Neural progenitor cell (in vitro differentiated cells): Measurements from ENCODE around the gene VRK2. TPM values are rescaled to one million over a fixed set of nuclear protein-coding genes. Genes with fewer than 3 reads are reported as not detected.
"Not testable (repeated sequence)": the region's sequence is repeated elsewhere in the genome, so short reads cannot be mapped to it uniquely, and the experiment has no call there.

Experiments
- DNase-seq: peaks from one replicate; pipeline ENCODE4 v3.0.0-alpha.2; 2016; ENCODE audit warnings: low spot score
- H2AFZ ChIP-seq: fragments of 200-600 bp; sonication (generic); replicated peaks from 2 replicates; pipeline ENCODE4 v1.6.1; 2016; ENCODE audit warnings: antibody characterized with exemption
- H3F3A ChIP-seq: fragments of 200-600 bp; sonication (generic); 2 replicates; pipeline ENCODE4 v1.6.1; 2016; ENCODE audit warnings: antibody characterized with exemption, low read depth
- H3K27ac ChIP-seq: fragments of 200-600 bp; sonication (generic); 2 replicates; pipeline ENCODE4 v1.5.1; 2016; ENCODE audit warnings: mild to moderate bottlenecking
- H3K27me3 ChIP-seq: fragments of 200-600 bp; sonication (generic); 2 replicates; pipeline ENCODE4 v1.6.1; 2016; ENCODE audit warnings: mild to moderate bottlenecking, moderate library complexity
- H3K36me3 ChIP-seq: fragments of 200-600 bp; sonication (generic); 2 replicates; pipeline ENCODE4 v1.5.1; 2016
- H3K4me1 ChIP-seq: fragments of 200-600 bp; sonication (generic); 2 replicates; pipeline ENCODE4 v1.6.1; 2016; ENCODE audit warnings: mixed run types
- H3K4me2 ChIP-seq: fragments of 200-600 bp; sonication (generic); 2 replicates; pipeline ENCODE4 v1.6.1; 2016
- H3K4me3 ChIP-seq: fragments of 200-600 bp; sonication (generic); 2 replicates; pipeline ENCODE4 v1.5.1; 2016
- H3K79me2 ChIP-seq: fragments of 200-600 bp; sonication (generic); 2 replicates; pipeline ENCODE4 v1.6.1; 2016; ENCODE audit warnings: low read depth
- H3K9ac ChIP-seq: fragments of 200-600 bp; sonication (generic); 2 replicates; pipeline ENCODE4 v1.6.1; 2016
- H3K9me3 ChIP-seq: fragments of 200-600 bp; sonication (generic); 2 replicates; pipeline ENCODE4 v1.5.1; 2016; ENCODE audit warnings: low read depth
- H4K20me1 ChIP-seq: fragments of 200-600 bp; sonication (generic); 2 replicates; pipeline ENCODE4 v1.6.1; 2016; ENCODE audit warnings: low read depth
- H3K27ac Mint-ChIP-seq: 3 replicates; pipeline ENCODE4 v1.8.0; 2021; ENCODE audit warnings: mixed read lengths
- H3K27me3 Mint-ChIP-seq: 2 replicates; pipeline ENCODE4 v1.8.0; 2022; ENCODE audit warnings: low read depth, mild to moderate bottlenecking, inconsistent platforms, moderate library complexity, mixed read lengths; ENCODE audit not compliant: insufficient read depth
- H3K36me3 Mint-ChIP-seq: 3 replicates; pipeline ENCODE4 v1.8.0; 2021; ENCODE audit warnings: mixed read lengths
- H3K4me1 Mint-ChIP-seq: 3 replicates; pipeline ENCODE4 v1.8.0; 2021; ENCODE audit warnings: mixed read lengths
- H3K4me3 Mint-ChIP-seq: 3 replicates; pipeline ENCODE4 v1.8.0; 2021; ENCODE audit warnings: mild to moderate bottlenecking, moderate library complexity, mixed read lengths
- H3K9me3 Mint-ChIP-seq: 3 replicates; pipeline ENCODE4 v1.8.0; 2020; ENCODE audit warnings: mixed read lengths
- EZH2 ChIP-seq: fragments of 200-600 bp; sonication (generic); IDR thresholded peaks from 2 replicates; pipeline ENCODE4 v1.6.1; 2017; ENCODE audit warnings: antibody characterized with exemption, mild to moderate bottlenecking, moderate library complexity
- EZH2phosphoT487 ChIP-seq: fragments of 200-600 bp; sonication (generic); IDR thresholded peaks from 2 replicates; pipeline ENCODE4 v1.6.1; 2017; ENCODE audit warnings: antibody characterized with exemption
- total RNA-seq: library from RNA; depleted of rRNA; stranded (reverse); fragments of >200 nt; gene quantifications from 2 replicates; pipeline ENCODE4 v1.2.3, GENCODE V29; 2015; ENCODE audit warnings: low replicate concordance
- TF ChIP-seq, protein P1 (sequence below): fragments of 200-600 bp; sonication (generic); IDR thresholded peaks from 2 replicates; pipeline ENCODE4 v1.5.1; 2017; ENCODE audit warnings: antibody characterized with exemption, mild to moderate bottlenecking

VRK2 gene
- total RNA-seq, 1 donor from 2014 or later, result 39.2 TPM

GRCh38 chr2:58180175-58180574, 133.6 kb downstream of the VRK2 start:
- H3K4me2 ChIP-seq, DNase-seq, H3K4me3 Mint-ChIP-seq, H3F3A ChIP-seq, H3K27me3 Mint-ChIP-seq, H3K9me3 ChIP-seq, H3K27me3 ChIP-seq, H3K27ac Mint-ChIP-seq, H4K20me1 ChIP-seq, H2AFZ ChIP-seq, H3K27ac ChIP-seq, H3K4me3 ChIP-seq, H3K9ac ChIP-seq, H3K4me1 ChIP-seq, H3K36me3 ChIP-seq, H3K4me1 Mint-ChIP-seq: not testable (repeated sequence)
- H3K36me3 Mint-ChIP-seq, result peaks cover 31% of the 10 kb centered on the region
- peaks cover 11% of the 10 kb centered on the region for H3K79me2 ChIP-seq
- peaks cover 24% of the 10 kb centered on the region for H3K9me3 Mint-ChIP-seq

DNA sequence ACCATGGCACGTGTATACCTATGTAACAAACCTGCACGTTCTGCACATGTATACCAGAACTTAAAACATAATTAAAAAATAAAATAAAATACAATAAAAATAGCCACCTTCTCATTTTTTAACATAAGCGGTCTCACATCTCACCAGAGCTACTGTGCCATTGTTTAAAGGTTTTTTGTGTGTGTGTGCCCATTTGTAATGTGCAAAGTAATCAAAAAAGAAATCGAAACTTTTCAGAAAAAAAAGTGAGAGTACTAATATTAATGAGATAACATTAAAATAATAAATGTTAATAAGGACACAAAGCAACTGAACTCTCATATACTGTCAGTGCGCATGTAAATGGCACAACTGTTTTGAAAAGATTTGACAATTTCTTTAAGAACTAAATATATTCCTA, 134.0 kb downstream of the VRK2 start:
- no peaks in the 10 kb centered on the region for H3K27me3 ChIP-seq
- no peak overlapping the region for H3K4me2 ChIP-seq
- TF ChIP-seq, protein P1, sequence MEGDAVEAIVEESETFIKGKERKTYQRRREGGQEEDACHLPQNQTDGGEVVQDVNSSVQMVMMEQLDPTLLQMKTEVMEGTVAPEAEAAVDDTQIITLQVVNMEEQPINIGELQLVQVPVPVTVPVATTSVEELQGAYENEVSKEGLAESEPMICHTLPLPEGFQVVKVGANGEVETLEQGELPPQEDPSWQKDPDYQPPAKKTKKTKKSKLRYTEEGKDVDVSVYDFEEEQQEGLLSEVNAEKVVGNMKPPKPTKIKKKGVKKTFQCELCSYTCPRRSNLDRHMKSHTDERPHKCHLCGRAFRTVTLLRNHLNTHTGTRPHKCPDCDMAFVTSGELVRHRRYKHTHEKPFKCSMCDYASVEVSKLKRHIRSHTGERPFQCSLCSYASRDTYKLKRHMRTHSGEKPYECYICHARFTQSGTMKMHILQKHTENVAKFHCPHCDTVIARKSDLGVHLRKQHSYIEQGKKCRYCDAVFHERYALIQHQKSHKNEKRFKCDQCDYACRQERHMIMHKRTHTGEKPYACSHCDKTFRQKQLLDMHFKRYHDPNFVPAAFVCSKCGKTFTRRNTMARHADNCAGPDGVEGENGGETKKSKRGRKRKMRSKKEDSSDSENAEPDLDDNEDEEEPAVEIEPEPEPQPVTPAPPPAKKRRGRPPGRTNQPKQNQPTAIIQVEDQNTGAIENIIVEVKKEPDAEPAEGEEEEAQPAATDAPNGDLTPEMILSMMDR, result no peak
- TF ChIP-seq EZH2 (no peak), EZH2phosphoT487 (no peak)
- no peak overlapping the region for H3K9ac ChIP-seq
- Mint-ChIP-seq H3K36me3 (peaks cover 29% of the 10 kb centered on the region), H3K27ac (no peak overlapping the region), H3K9me3 (peaks cover 22% of the 10 kb centered on the region), H3K4me1 (no peaks in the 10 kb centered on the region), H3K4me3 (no peak overlapping the region), H3K27me3 (no peaks in the 10 kb centered on the region)
- H3K4me1 ChIP-seq, result peaks cover 8% of the 10 kb centered on the region
- H3K36me3 ChIP-seq, result peaks cover 9% of the 10 kb centered on the region
- H3F3A ChIP-seq, result peaks cover 2% of the 10 kb centered on the region
- no peak for DNase-seq
- H4K20me1 ChIP-seq, result no peaks in the 10 kb centered on the region
- H3K79me2 ChIP-seq, result peaks cover 11% of the 10 kb centered on the region
- no peaks in the 10 kb centered on the region for H3K9me3 ChIP-seq
- no peak overlapping the region for H3K4me3 ChIP-seq
- H3K27ac ChIP-seq, result no peak overlapping the region
- H2AFZ ChIP-seq, result no peak overlapping the region

DNA sequence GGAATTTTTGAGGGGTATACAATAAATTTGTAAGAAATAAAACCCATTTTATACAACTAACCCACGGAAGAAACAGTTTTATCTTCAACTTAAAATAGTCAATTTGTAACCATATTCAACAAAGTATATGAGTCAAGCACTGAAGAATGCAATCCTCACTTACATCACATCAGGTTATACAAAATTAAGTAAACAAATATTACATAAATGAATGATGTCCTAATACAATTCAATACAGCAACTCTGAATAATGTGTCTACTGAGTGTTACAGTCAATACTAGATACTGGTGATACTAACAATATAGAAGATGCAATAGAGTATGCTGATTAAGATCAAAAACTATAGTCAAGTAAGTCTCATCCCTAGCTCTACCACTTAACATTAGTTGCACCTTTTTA, 135.9 kb downstream of the VRK2 start:
- no peak overlapping the region for H3K4me2 ChIP-seq
- Mint-ChIP-seq H3K4me3 (no peak overlapping the region), H3K4me1 (no peaks in the 10 kb centered on the region), H3K36me3 (peaks cover 35% of the 10 kb centered on the region), H3K27ac (no peak overlapping the region), H3K9me3 (peaks cover 18% of the 10 kb centered on the region), H3K27me3 (no peaks in the 10 kb centered on the region)
- H3K79me2 ChIP-seq, result peaks cover 11% of the 10 kb centered on the region
- TF ChIP-seq EZH2phosphoT487, result no peak
- TF ChIP-seq, protein P1, result no peak
- TF ChIP-seq EZH2, result no peak
- no peak overlapping the region for H3K9ac ChIP-seq
- H3K27me3 ChIP-seq, result no peaks in the 10 kb centered on the region
- no peak overlapping the region for H3K27ac ChIP-seq
- no peaks in the 10 kb centered on the region for H3K9me3 ChIP-seq
- no peak overlapping the region for H3K4me3 ChIP-seq
- no peak for DNase-seq
- H3K36me3 ChIP-seq, result peaks cover 9% of the 10 kb centered on the region
- no peaks in the 10 kb centered on the region for H4K20me1 ChIP-seq
- no peak overlapping the region for H2AFZ ChIP-seq
- H3F3A ChIP-seq, result peaks cover 2% of the 10 kb centered on the region
- H3K4me1 ChIP-seq, result peaks cover 8% of the 10 kb centered on the region

DNA sequence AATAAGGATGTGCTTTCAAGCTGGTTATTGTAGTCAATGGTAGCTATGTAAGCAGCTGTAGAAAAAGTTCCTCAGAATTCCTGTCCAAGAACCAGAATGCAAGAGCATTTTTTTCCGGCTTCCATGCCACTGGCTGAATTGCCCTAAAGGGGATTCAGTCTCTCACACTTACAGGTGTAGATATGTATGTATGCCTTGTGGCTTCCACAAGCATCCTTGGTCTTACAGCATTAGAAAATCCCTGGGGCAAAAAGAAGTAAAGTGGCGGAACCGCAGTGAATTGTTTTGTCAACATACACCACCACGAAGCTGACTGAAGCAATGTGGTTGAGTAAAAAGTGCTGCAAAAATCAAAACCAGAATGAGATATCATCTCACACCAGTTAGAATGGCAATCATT, 139.9 kb downstream of the VRK2 start:
- Histone ChIP-seq H2AFZ (no peak overlapping the region), H3K79me2 (peaks cover 7% of the 10 kb centered on the region), H3K4me1 (peaks cover 8% of the 10 kb centered on the region), H3K27me3 (no peaks in the 10 kb centered on the region), H3F3A (peaks cover 2% of the 10 kb centered on the region), H3K27ac (no peak overlapping the region), H3K4me3 (no peak overlapping the region), H3K9ac (no peak overlapping the region), H3K9me3 (no peaks in the 10 kb centered on the region), H3K36me3 (peaks cover under 1% of the 10 kb centered on the region), H3K4me2 (no peak overlapping the region), H4K20me1 (no peaks in the 10 kb centered on the region)
- no peak for DNase-seq
- H3K27me3 Mint-ChIP-seq, result peaks cover 2% of the 10 kb centered on the region
- H3K4me3 Mint-ChIP-seq, result no peak overlapping the region
- no peaks in the 10 kb centered on the region for H3K9me3 Mint-ChIP-seq
- H3K36me3 Mint-ChIP-seq, result peaks cover 20% of the 10 kb centered on the region
- H3K4me1 Mint-ChIP-seq, result no peaks in the 10 kb centered on the region
- TF ChIP-seq EZH2phosphoT487, result no peak
- no peak for TF ChIP-seq EZH2
- TF ChIP-seq, protein P1, result no peak
- no peak overlapping the region for H3K27ac Mint-ChIP-seq

DNA sequence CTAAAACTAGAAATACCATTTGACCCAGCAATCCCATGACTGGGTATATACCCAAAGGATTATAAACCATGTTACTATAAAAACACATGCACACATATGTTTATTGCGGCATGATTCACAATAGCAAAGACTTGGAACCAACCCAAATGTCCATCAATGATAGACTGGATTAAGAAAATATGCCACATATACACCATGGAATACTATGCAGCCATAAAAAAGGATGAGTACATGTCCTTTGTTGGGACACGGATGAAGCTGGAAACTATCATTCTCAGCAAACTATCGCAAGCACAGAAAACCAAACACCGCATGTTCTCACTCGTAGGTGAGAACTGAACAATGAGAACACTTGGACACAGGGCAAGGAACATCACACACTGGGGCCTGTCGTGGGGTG, 140.4 kb downstream of the VRK2 start:
- H3F3A ChIP-seq, DNase-seq, H3K27me3 ChIP-seq, H3K27ac Mint-ChIP-seq, H3K4me3 Mint-ChIP-seq, H3K27ac ChIP-seq, H3K4me1 Mint-ChIP-seq, H3K79me2 ChIP-seq, H4K20me1 ChIP-seq, H3K27me3 Mint-ChIP-seq, H3K4me3 ChIP-seq, H2AFZ ChIP-seq, H3K9ac ChIP-seq, H3K4me2 ChIP-seq, H3K4me1 ChIP-seq, H3K36me3 ChIP-seq, H3K9me3 ChIP-seq, H3K9me3 Mint-ChIP-seq: not testable (repeated sequence)
- H3K36me3 Mint-ChIP-seq, result peaks cover 20% of the 10 kb centered on the region
